ENCODE measurements around the gene MPLKIP. TPM values are rescaled to one million over a fixed set of nuclear protein-coding genes. Genes with fewer than 3 reads are reported as not detected.

Gene MPLKIP
- total and polyA plus RNA-seq, 2 of the 4 experiments (the other 2 are of a cell fraction), result 12.7 to 28.9 TPM

DNA sequence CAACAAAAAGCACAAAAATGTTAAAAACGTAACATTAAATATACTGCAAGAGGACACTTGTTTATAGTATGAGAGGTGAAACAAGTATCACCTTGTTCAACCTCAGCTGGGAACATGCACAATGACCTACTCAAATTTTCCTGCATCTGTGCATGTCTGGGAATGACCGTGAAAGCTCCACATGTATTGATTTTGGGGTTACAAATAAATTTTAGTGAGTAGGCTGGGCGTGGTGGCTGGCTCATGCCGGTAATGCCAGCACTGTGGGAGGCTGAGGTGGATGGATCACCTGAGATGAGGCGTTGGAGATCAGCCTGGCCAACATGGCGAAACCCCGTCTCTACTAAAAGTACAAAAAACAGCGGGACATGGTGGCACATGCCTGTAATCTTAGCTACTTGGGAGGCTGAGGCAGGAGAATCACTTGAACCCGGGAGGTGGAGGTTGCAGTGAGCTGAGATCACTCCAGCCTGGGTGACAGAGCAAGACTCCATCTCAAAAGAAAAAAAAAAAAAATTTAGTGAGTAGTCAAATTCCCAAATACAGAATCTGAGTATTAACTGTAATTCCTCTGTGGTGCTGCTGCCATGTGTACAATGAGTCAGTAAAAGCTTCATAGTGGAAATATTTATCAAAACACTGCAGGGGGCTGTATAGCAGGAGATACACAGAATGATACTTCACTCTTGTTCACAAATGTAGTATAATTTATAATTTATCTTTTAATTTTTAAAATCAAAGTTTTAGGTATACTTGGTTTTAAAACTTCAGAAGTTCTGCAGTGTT lies 41.5 kb upstream of the MPLKIP start:
- H2AFZ ChIP-seq (replicated peaks; ENCODE audit: low read length, poor library complexity), result no peak overlapping the region
- H3K27ac ChIP-seq (ENCODE audit: insufficient read depth, low read length), result no peak overlapping the region
- H3K18ac ChIP-seq (ENCODE audit: low read depth, low read length), result no peak overlapping the region
- no peak overlapping the region for H2AK9ac ChIP-seq (replicated peaks; ENCODE audit: low read depth, low read length, poor library complexity)
- H4K20me1 ChIP-seq (ENCODE audit: insufficient read depth, low read length), result no peaks in the 10 kb centered on the region
- H4K8ac ChIP-seq (ENCODE audit: low read depth in 2 of 2, low read length in 2 of 2), result no peak overlapping the region
- CTCF ChIA-PET, result interaction anchor here (0.6 kb wide), 1 partner anchor 37 kb away, joined by 3 read pairs; no protein-coding TSS in a partner anchor
- DNase-seq, result peak; percentile 69
- H3K9me3 ChIP-seq (ENCODE audit: control insufficient read depth, insufficient read depth, low read length), result no peaks in the 10 kb centered on the region
- H2BK20ac ChIP-seq (ENCODE audit: low read depth, low read length), result no peak overlapping the region
- H3K4me2 ChIP-seq (ENCODE audit: low read depth, low read length), result no peak overlapping the region
- H3K36me3 ChIP-seq (ENCODE audit: control insufficient read depth, insufficient read depth, low read length), result no peaks in the 10 kb centered on the region
- H3K4ac ChIP-seq (ENCODE audit: low read depth, low read length), result peak overlapping the region; percentile 7; the same call in 1 of the 2 replicates
- POLR2A ChIA-PET (ENCODE audit: unreplicated experiment), result no interaction called here
- H2AK5ac ChIP-seq (ENCODE audit: low read depth, low read length), result peak overlapping the region; percentile 53; the same call in 1 of the 2 replicates
- no CpG with 5 or more reads among the region's 9 CpGs for WGBS, 2 experiments (ENCODE audit: extremely low coverage in 2 of 2, insufficient read length in 1 of 2)
- no peak overlapping the region for H2BK15ac ChIP-seq (ENCODE audit: low read depth, low read length)
- H3K27me3 ChIP-seq (ENCODE audit: control insufficient read depth, insufficient read depth, low read length), result no peaks in the 10 kb centered on the region
- H3K56ac ChIP-seq (ENCODE audit: extremely low read depth, insufficient read depth, low read length), result no peak overlapping the region
- H3K14ac ChIP-seq (replicated peaks; ENCODE audit: low read depth, low read length), result no peak overlapping the region
- peak; percentile 98 for ATAC-seq (ENCODE audit: low read depth)
- in situ Hi-C loops (cut with MboI; ENCODE audit: low sequenced_read_pairs) (no loop called here), intact Hi-C loops (cut with micrococcal nuclease) (no loop called here), dilution Hi-C loops (cut with HindIII; ENCODE audit: low sequenced_read_pairs, unreplicated experiment) (no loop called here)
- no peak overlapping the region for H4K91ac ChIP-seq (ENCODE audit: insufficient read depth, low read depth, low read length)
- no peak overlapping the region for H2BK120ac ChIP-seq (ENCODE audit: low read depth, low read length)
- H3K9ac ChIP-seq (ENCODE audit: low read depth, low read length), result no peak overlapping the region
- H3K4me3 ChIP-seq (ENCODE audit: insufficient read depth, low read depth, low read length), result no peak overlapping the region
- H2BK5ac ChIP-seq (ENCODE audit: low read depth, low read length, poor library complexity, severe bottlenecking), result no peak overlapping the region
- no peak overlapping the region for H4K5ac ChIP-seq (ENCODE audit: low read depth, low read length)
- no peaks in the 10 kb centered on the region for H3K79me1 ChIP-seq (ENCODE audit: low read depth in 1 of 2, low read length in 2 of 2)
- TF ChIP-seq, protein P1, sequence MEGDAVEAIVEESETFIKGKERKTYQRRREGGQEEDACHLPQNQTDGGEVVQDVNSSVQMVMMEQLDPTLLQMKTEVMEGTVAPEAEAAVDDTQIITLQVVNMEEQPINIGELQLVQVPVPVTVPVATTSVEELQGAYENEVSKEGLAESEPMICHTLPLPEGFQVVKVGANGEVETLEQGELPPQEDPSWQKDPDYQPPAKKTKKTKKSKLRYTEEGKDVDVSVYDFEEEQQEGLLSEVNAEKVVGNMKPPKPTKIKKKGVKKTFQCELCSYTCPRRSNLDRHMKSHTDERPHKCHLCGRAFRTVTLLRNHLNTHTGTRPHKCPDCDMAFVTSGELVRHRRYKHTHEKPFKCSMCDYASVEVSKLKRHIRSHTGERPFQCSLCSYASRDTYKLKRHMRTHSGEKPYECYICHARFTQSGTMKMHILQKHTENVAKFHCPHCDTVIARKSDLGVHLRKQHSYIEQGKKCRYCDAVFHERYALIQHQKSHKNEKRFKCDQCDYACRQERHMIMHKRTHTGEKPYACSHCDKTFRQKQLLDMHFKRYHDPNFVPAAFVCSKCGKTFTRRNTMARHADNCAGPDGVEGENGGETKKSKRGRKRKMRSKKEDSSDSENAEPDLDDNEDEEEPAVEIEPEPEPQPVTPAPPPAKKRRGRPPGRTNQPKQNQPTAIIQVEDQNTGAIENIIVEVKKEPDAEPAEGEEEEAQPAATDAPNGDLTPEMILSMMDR (conservative IDR thresholded peaks at IDR 0.05; ENCODE audit: low read depth, low read length), result no peak
- TF ChIP-seq POLR2A (IDR thresholded peaks at IDR 0.05; ENCODE audit: low read depth, low read length) (no peak), BHLHE40 (IDR thresholded peaks at IDR 0.05; ENCODE audit: low read depth, low read length) (no peak), CEBPB (IDR thresholded peaks at IDR 0.05; ENCODE audit: low read depth, low read length) (no peak), SMC3 (IDR thresholded peaks at IDR 0.05; ENCODE audit: low read depth, low read length) (no peak)
- TF ChIP-seq, protein P2, sequence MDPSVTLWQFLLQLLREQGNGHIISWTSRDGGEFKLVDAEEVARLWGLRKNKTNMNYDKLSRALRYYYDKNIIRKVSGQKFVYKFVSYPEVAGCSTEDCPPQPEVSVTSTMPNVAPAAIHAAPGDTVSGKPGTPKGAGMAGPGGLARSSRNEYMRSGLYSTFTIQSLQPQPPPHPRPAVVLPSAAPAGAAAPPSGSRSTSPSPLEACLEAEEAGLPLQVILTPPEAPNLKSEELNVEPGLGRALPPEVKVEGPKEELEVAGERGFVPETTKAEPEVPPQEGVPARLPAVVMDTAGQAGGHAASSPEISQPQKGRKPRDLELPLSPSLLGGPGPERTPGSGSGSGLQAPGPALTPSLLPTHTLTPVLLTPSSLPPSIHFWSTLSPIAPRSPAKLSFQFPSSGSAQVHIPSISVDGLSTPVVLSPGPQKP (IDR thresholded peaks at IDR 0.05; ENCODE audit: borderline replicate concordance, low read depth, low read length), result no peak
- H3K4me1 ChIP-seq (ENCODE audit: control insufficient read depth, insufficient read depth, low read length), result no peaks in the 10 kb centered on the region
- no peaks in the 10 kb centered on the region for H3K9me1 ChIP-seq (ENCODE audit: insufficient read depth, low read length)
- no peak overlapping the region for H3K23ac ChIP-seq (ENCODE audit: low read depth, low read length)
- no TSS peak for BruUV-seq (replicated peaks)

Data from IMR-90 (cell line).